Liver (tissue), 9 donors: ENCODE results near the gene ITGAE. TPM values are rescaled to one million over a fixed set of nuclear protein-coding genes. Genes with fewer than 3 reads are reported as not detected.

ENCODE experiments used
- DNase-seq: peaks from one replicate; pipeline ENCODE4 v3.0.0-alpha.2; 2017; ENCODE audit warnings: low spot score
- H3K27ac ChIP-seq, 2 donors: one replicate each; pipeline ENCODE4 v1.7.0; 2013; ENCODE audit warnings: inconsistent platforms in 2 of 2, low read length in 2 of 2, control low read depth in 1 of 2, low read depth in 1 of 2, mild to moderate bottlenecking in 1 of 2
- H3K27me3 ChIP-seq, 4 donors: one replicate each; pipeline versions ENCODE4 v1.6.1 to v1.7.0; 2013; ENCODE audit warnings: low read length in 3 of 4, inconsistent platforms in 1 of 4, mild to moderate bottlenecking in 1 of 4, moderate library complexity in 1 of 4; ENCODE audit not compliant: control insufficient read depth in 4 of 4, insufficient read depth in 4 of 4
- H3K36me3 ChIP-seq, 4 donors: one replicate each; pipeline versions ENCODE4 v1.6.1 to v1.7.0; 2013; ENCODE audit warnings: low read length in 3 of 4, mild to moderate bottlenecking in 3 of 4, low read depth in 1 of 4, moderate library complexity in 1 of 4; ENCODE audit not compliant: control insufficient read depth in 4 of 4, insufficient read depth in 3 of 4
- H3K4me1 ChIP-seq, 4 donors: one replicate each; pipeline versions ENCODE4 v1.6.1 to v1.7.0; 2013; ENCODE audit warnings: low read length in 3 of 4, mild to moderate bottlenecking in 3 of 4, moderate library complexity in 1 of 4; ENCODE audit not compliant: control insufficient read depth in 4 of 4, insufficient read depth in 4 of 4
- H3K4me3 ChIP-seq, 3 donors: one replicate each; pipeline versions ENCODE4 v1.6.1 to v1.7.0; 2013; ENCODE audit warnings: low read length in 3 of 3, control low read depth in 1 of 3, low read depth in 1 of 3, mild to moderate bottlenecking in 1 of 3
- H3K9ac ChIP-seq, 2 donors: one replicate each; pipeline ENCODE4 v1.7.0; 2013; ENCODE audit warnings: low read length in 2 of 2, mild to moderate bottlenecking in 2 of 2, moderate library complexity in 2 of 2, control low read depth in 1 of 2, low read depth in 1 of 2
- H3K9me3 ChIP-seq, 4 donors: one replicate each; pipeline versions ENCODE4 v1.6.1 to v1.7.0; 2013; ENCODE audit warnings: low read length in 3 of 4; ENCODE audit not compliant: control insufficient read depth in 4 of 4
- EGR1 ChIP-seq, 2 donors: IDR thresholded peaks; 2 replicates each; pipeline ENCODE4 v1.6.1; 2016 to 2018; ENCODE audit warnings: antibody characterized with exemption in 2 of 2, low read depth in 2 of 2
- FOXA1 ChIP-seq: IDR thresholded peaks from 2 replicates; pipeline ENCODE4 v1.6.1; 2016; ENCODE audit warnings: antibody characterized with exemption
- FOXA2 ChIP-seq: IDR thresholded peaks from 2 replicates; pipeline ENCODE4 v1.6.1; 2016; ENCODE audit warnings: antibody characterized with exemption
- GABPA ChIP-seq, 2 donors: IDR thresholded peaks in 1 of 2; conservative IDR thresholded peaks in 1 of 2; 2 replicates each; pipeline ENCODE4 v1.6.1; 2016; ENCODE audit warnings: antibody characterized with exemption in 2 of 2, mild to moderate bottlenecking in 1 of 2, moderate library complexity in 1 of 2
- HNF4A ChIP-seq, 2 donors: conservative IDR thresholded peaks; 2 replicates each; pipeline ENCODE4 v1.6.1; 2016; ENCODE audit warnings: antibody characterized with exemption in 2 of 2, mild to moderate bottlenecking in 2 of 2
- HNF4G ChIP-seq: IDR thresholded peaks from 2 replicates; pipeline ENCODE4 v1.6.1; 2016; ENCODE audit warnings: antibody characterized with exemption
- JUND ChIP-seq, 2 donors: IDR thresholded peaks; 2 replicates each; pipeline ENCODE4 v1.6.1; 2016; ENCODE audit warnings: antibody characterized with exemption in 2 of 2
- MAX ChIP-seq: IDR thresholded peaks from 2 replicates; pipeline ENCODE4 v1.6.1; 2016; ENCODE audit warnings: antibody characterized with exemption
- NR2F2 ChIP-seq: IDR thresholded peaks from 2 replicates; pipeline ENCODE4 v1.6.1; 2016; ENCODE audit warnings: antibody characterized with exemption
- RAD21 ChIP-seq, 2 donors: IDR thresholded peaks; 2 replicates each; pipeline ENCODE4 v1.6.1; 2016; ENCODE audit warnings: antibody characterized with exemption in 2 of 2, mild to moderate bottlenecking in 2 of 2
- REST ChIP-seq: IDR thresholded peaks from 2 replicates; pipeline ENCODE4 v1.6.1; 2016; ENCODE audit warnings: antibody characterized with exemption, mild to moderate bottlenecking
- RXRA ChIP-seq, 2 donors: IDR thresholded peaks; 2 replicates each; pipeline ENCODE4 v1.6.1; 2017 to 2018; ENCODE audit warnings: antibody characterized with exemption in 2 of 2, mild to moderate bottlenecking in 1 of 2
- SP1 ChIP-seq: IDR thresholded peaks from 2 replicates; pipeline ENCODE4 v1.6.1; 2018; ENCODE audit warnings: antibody characterized with exemption, mild to moderate bottlenecking
- TAF1 ChIP-seq: conservative IDR thresholded peaks from 2 replicates; pipeline ENCODE4 v1.6.1; 2016; ENCODE audit warnings: antibody characterized with exemption, mild to moderate bottlenecking
- YY1 ChIP-seq: IDR thresholded peaks from 2 replicates; pipeline ENCODE4 v1.6.1; 2016; ENCODE audit warnings: antibody characterized with exemption, mild to moderate bottlenecking
- ZBTB33 ChIP-seq: IDR thresholded peaks from 2 replicates; pipeline ENCODE4 v1.6.1; 2016; ENCODE audit warnings: antibody characterized with exemption
- WGBS: extraction: QIAGEN DNeasy Blood & Tissue Kit; methylation state at CpG from one replicate; pipeline ENCODE4 v1.1.7; 2013; 5-methylcytosine and 5-hydroxymethylcytosine counted together
- polyA plus RNA-seq, 2 donors: library from polyadenylated mRNA; stranded (reverse) in 1 of 2; unstranded in 1 of 2; fragments of 200-250 nt in 1 of 2; fragments of >200 nt in 1 of 2; fragmentation: Nextera tagmentation in 1 of 2; extraction: Ambion mirVana in 1 of 2; gene quantifications; one replicate each; pipeline versions ENCODE4 v1.2.1 to v1.2.3, GENCODE V29; 2013 to 2015
- total RNA-seq, 2 donors: library from RNA; depleted of rRNA; stranded (reverse); fragments of >200 nt; gene quantifications; one replicate each; pipeline ENCODE4 v1.2.3, GENCODE V29; 2014
- TF ChIP-seq, protein P1 (sequence below): fragments of 150-350 bp; IDR thresholded peaks from 2 replicates; pipeline ENCODE4 v1.5.1; 2017; ENCODE audit warnings: improper control_type of control experiment, low read depth, low read length; ENCODE audit not compliant: missing input control
- TF ChIP-seq, protein P2 (sequence below): IDR thresholded peaks from 2 replicates; pipeline ENCODE4 v1.6.1; 2016; ENCODE audit warnings: antibody characterized with exemption
- donor health status: healthy.
- donor health status: healthy.
- donor health status: healthy.
- donor health status: healthy.
- donor health status: healthy.

Gene ITGAE
- total and polyA plus RNA-seq, 4 donors, result 6.5 to 17.7 (median 12.1) TPM

GRCh38 chr17:3668279-3669084, 132.5 kb downstream of the ITGAE start, which contains the start of the genes EMC6 and TAX1BP3:
Gene EMC6, plus strand, starts transcription at chr17:3668812. Its CDS starts 335 bp downstream, at chr17:3669147.
Gene TAX1BP3, minus strand, starts transcription at chr17:3668578. Its CDS starts 52 bp downstream, at chr17:3668526.
- Histone ChIP-seq H3K9ac (peak within 1 kb of the TSS; percentile 47 to 71), H3K27me3 (no peaks in the 10 kb centered on the region), H3K4me3 (peak within 1 kb of the TSS; percentile 84 to 98 (median 94)), H3K4me1 (peaks cover 0 to 24% (median 23%) of the 10 kb centered on the region in 4 donors), H3K27ac (peak within 1 kb of the TSS; percentile 88 to 90), H3K36me3 (peaks cover 0 to 8% (median 3%) of the 10 kb centered on the region in 4 donors), H3K9me3 (no peaks in the 10 kb centered on the region)
- TF ChIP-seq ZBTB33 (peak; percentile 52), HNF4G (no peak), TAF1 (peak; percentile 28), SP1 (peak; percentile 85), RXRA (IDR thresholded peaks at IDR 0.05) (peak in 1 of 2 donors; percentile 59), EGR1 (IDR thresholded peaks at IDR 0.05; ENCODE audit: low read depth in 2 of 2) (peak in 1 of 2 donors; percentile 87), MAX (no peak), FOXA1 (no peak), GABPA (IDR thresholded peaks at IDR 0.05 in 1 of 2, conservative IDR thresholded peaks at IDR 0.05 in 1 of 2) (peak in 1 of 2 donors; percentile 25), NR2F2 (no peak), FOXA2 (no peak), JUND (IDR thresholded peaks at IDR 0.05) (no peak), HNF4A (conservative IDR thresholded peaks at IDR 0.05) (peak; percentile 20 to 33), RAD21 (IDR thresholded peaks at IDR 0.05) (no peak), REST (peak; percentile 83), YY1 (peak; percentile 98)
- TF ChIP-seq, protein P1, sequence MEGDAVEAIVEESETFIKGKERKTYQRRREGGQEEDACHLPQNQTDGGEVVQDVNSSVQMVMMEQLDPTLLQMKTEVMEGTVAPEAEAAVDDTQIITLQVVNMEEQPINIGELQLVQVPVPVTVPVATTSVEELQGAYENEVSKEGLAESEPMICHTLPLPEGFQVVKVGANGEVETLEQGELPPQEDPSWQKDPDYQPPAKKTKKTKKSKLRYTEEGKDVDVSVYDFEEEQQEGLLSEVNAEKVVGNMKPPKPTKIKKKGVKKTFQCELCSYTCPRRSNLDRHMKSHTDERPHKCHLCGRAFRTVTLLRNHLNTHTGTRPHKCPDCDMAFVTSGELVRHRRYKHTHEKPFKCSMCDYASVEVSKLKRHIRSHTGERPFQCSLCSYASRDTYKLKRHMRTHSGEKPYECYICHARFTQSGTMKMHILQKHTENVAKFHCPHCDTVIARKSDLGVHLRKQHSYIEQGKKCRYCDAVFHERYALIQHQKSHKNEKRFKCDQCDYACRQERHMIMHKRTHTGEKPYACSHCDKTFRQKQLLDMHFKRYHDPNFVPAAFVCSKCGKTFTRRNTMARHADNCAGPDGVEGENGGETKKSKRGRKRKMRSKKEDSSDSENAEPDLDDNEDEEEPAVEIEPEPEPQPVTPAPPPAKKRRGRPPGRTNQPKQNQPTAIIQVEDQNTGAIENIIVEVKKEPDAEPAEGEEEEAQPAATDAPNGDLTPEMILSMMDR, result no peak
- TF ChIP-seq, protein P2, sequence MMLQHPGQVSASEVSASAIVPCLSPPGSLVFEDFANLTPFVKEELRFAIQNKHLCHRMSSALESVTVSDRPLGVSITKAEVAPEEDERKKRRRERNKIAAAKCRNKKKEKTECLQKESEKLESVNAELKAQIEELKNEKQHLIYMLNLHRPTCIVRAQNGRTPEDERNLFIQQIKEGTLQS, result no peak
- WGBS, result under 1% methylated on average over 89 of the region's 89 CpGs
- DNase-seq, result peak; percentile 99
